HTR-8/SVneo (cell line): Measurements from ENCODE around the gene CLIC5.

Experiments used
- DNase-seq: peaks from one replicate; pipeline ENCODE4 v3.0.0; 2011; ENCODE audit warnings: low spot score, mixed read lengths; ENCODE audit not compliant: insufficient read length
- FAIRE-seq: peaks from 2 replicates; lab custom pipeline; 2011; peaks lifted over from hg19 to GRCh38; lab: Jason Lieb, UNC

Gene CLIC5

GRCh38 chr6:45901767-45902650 is 113.7 kb downstream of the CLIC5 start:
- no peak for FAIRE-seq
- DNase-seq: no peak

GRCh38 chr6:45900808-45901752 is 114.6 kb downstream of the CLIC5 start:
- DNase-seq (no peak), FAIRE-seq (no peak)

GRCh38 chr6:45899683-45899946 is 116.0 kb downstream of the CLIC5 start:
- DNase-seq (no peak), FAIRE-seq (no peak)

- FAIRE-seq (no peak), DNase-seq (no peak)
These were observed 116.5 kb downstream of the CLIC5 start for GRCh38 chr6:45898941-45899682.

DNA sequence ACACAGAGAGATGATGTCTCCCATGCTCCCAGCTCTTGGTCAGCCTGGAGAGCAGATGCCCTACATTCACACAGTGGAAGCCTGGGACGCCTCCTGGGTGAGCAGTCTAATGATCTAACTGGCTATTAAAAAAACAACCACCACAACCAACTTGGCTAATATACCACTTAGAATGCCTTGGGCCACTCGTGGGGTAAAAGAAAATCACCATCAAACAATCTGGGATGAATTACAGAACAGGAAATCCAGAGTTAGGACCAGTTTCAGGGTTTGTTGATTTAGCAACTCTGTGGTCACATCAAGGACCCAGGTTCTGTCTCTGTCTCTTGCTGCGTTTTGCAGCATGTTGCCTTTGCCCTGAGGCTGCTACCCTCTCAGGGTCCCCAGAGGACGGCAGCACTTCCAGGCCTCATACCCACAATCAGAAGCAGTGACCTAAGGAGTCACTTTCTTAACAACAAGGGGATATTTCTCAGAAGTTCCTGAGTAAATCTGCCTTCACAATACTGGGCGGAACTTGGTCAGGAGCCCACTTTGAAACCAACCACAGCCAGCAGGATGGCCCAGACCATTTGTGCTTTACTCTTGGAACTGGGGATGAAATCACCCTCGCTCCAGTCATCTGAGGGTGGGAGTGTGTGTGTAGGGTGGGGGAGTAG is 118.7 kb downstream of the CLIC5 start:
- FAIRE-seq (no peak), DNase-seq (no peak)

DNA sequence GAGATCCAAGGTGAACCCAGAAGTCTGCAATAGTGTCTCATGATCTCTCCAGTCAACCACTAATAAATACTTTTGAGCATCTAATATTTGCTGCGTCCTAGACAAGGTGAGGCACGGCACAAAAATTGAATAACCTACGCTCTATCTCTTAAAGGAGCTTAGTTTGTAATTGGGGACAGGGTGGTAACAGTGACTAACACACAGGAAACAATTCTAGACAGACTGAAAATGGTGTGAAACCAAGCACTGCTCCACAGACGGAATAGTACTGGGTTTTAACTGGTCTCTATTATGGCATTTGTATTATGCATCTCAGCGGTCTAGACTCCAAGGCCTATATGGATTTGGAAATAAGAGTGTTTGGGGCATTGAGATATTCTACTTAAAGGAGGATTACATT is 120.1 kb downstream of the CLIC5 start:
- DNase-seq (no peak), FAIRE-seq (no peak)

- no peak for FAIRE-seq
- DNase-seq: no peak
These were observed 122.9 kb downstream of the CLIC5 start for GRCh38 chr6:45892696-45893245.

- FAIRE-seq (no peak), DNase-seq (no peak)
These were observed 123.5 kb downstream of the CLIC5 start for GRCh38 chr6:45892196-45892595.

DNA sequence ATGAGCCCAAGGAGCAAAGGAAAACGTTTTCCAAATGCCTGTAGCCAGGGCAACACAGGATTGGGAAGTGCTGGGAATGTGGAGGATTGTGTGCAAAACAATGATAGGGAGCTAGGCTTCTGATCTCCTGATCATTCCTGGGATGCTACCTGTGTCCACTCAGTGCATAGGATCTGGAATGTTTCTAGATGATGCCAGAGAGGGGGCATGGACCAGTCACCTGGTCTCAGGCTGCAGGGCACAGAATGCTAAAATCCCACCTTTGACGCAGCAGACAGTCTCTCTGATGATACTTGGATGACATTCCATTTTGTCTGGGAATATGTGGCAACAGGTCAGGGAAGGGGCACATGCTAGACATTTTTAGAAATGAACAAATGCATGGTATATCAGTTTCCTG is 128.9 kb downstream of the CLIC5 start:
- DNase-seq (no peak), FAIRE-seq (no peak)

- no peak for DNase-seq
- no peak for FAIRE-seq
These were observed 131.3 kb downstream of the CLIC5 start for GRCh38 chr6:45884336-45884735.

DNA sequence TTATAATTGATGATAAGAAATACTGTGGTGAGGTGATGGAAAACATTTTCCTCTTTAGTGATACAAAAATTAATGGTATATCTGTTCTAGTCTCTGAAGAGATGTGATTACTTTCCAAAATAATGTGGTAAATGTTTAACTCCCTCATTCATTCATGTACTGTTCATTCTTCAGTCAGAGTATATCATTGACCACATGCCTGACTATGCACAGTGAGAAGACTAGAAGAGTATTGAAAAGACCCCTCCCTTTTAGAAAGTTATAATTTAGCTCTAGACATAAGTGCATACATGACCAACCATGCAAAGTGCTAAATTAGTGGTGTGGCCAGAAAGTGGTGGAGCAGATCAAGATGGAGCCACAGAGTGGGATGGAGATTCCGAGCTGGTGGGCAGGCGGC is 133.0 kb downstream of the CLIC5 start:
- FAIRE-seq (no peak), DNase-seq (no peak)

- DNase-seq (no peak), FAIRE-seq (no peak)
These were observed 133.8 kb downstream of the CLIC5 start for GRCh38 chr6:45881705-45882467.

DNA sequence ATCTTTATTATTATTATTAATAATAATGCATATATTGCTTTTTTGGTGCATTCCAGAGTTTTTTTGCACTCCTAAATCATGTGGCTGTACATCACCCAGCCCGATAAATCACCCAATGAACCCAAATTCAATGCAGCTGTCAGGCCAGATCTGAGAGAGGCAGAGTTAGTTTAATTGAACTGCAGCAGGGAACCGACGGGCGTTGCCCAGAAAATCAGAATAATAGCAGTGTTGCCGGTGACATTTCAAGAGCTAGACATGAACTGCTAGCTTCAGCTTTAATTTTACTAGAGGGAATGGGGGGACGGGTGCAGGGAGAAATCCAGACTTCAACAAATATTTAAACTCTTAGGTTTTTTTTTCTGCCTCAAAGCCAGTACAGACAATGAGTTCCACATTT is 135.0 kb downstream of the CLIC5 start:
- FAIRE-seq (no peak), DNase-seq (no peak)

DNA sequence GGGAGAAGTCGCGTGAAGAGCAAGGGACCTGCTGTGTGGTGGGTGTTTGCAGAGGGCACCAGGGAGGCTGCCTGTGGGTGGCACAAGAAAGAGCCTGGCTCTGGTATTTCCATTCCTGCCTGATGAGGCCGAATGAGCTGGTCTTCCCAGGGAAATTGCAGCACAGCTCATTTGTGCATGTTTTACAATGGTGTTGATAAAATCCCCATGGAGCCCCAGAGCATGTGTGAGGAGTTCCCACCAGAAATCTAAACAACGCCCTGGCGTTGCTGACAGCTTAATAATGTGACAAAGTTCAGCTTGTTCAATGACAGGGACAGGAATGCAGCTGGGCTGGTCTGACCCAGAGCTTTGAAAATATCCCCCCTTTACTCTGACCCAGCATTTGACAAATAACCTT is 135.5 kb downstream of the CLIC5 start:
- FAIRE-seq (no peak), DNase-seq (no peak)

DNA sequence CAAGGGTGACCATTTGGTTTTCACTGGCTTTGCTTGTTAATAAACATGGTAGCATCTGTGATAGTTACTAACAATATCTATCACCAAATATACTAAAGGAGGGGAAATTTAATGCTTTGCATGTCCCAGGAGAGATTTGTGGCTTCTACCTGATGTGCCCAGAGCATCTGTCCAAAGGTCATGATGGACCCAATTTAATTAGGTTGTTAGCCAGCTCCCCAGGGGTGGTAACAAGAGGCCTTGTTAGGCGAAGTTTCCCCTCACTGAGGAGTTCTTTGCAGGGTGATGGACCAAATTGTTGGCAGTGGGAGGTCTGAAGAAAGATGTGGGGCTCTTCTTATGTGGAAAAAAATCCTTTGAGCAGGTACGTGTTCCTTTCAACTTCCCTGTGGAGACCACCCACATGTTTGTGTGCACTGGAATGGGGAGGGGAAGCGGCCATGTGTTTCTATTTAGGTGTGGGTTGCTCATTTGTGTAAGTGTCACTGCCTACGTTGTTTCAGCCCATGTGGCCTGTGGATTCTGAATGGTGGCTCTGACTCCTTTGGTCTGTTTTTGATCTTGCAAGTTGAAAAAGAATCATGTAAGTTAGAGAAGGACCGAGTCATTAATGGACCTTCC is 137.6 kb downstream of the CLIC5 start:
- no peak for FAIRE-seq
- no peak for DNase-seq

DNA sequence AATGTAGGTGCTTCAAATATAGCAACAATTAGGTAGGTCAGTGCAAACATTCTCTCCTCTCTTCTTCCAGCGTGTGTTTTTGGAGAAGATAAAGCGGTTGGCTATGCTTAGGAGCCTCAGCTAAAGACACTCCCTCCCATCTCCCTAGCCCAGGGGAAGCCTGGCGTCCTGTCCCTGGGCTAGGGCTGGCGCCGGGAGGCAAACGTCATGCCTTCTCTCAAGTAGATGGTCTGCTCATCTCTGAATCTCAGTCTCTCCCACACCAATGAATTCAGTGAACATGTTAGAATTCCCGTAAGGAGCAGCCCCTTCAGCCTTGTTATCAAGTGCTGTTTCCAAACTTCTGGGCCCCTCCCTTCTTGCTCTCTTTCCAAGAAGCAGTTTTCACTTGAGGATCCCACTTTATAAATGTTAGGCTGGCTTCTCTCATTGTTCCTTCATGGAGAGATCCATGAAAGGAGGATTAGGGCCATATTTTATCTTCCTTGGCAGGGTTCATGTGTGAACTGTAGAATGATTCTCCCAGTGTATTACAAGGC is 142.8 kb downstream of the CLIC5 start:
- no peak for FAIRE-seq
- no peak for DNase-seq

GRCh38 chr6:45870531-45870930 is 145.1 kb downstream of the CLIC5 start:
- FAIRE-seq (no peak), DNase-seq (no peak)

DNA sequence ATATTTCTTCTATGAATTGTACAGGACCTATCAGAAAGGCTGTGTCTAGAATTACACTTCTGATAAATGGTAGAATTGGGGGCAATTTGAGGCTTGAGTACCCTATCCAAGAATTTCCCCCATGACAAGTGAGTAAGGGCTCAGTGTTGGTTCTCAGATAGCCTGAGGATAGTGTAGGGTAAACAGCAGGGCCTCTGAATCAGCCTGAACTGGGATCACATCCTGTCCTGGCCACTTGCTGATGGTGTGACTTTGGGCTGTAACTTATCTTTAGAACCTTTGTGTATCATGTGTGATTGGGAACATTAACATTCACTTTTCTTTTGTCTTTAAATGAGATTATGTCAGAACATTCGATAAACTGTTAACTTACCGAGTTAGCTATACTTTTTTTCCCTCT is 151.0 kb downstream of the CLIC5 start:
- no peak for FAIRE-seq
- DNase-seq: no peak

- no peak for FAIRE-seq
These were observed 157.0 kb downstream of the CLIC5 start for GRCh38 chr6:45858691-45859090.

More at GRCh38 chr6:45858691-45859090, 157.0 kb downstream of the CLIC5 start:
- DNase-seq: no peak
